Sigmoid colon (tissue), 7 donors: ENCODE data around the gene HS3ST3B1. TPM values are rescaled to one million over a fixed set of nuclear protein-coding genes. Genes with fewer than 3 reads are reported as not detected.

Source experiments
- DNase-seq: peaks from one replicate; pipeline ENCODE4 v3.0.0-alpha.2; 2019
- H3K27ac ChIP-seq, 4 donors: fragments of 200-600 bp; sonication (generic); one replicate each; pipeline ENCODE4 v1.5.1; 2016 to 2019; ENCODE audit warnings: mild to moderate bottlenecking in 1 of 4
- H3K27me3 ChIP-seq, 3 donors: fragments of 200-600 bp; sonication (generic); one replicate each; pipeline ENCODE4 v1.5.1; 2019; ENCODE audit warnings: mild to moderate bottlenecking in 1 of 3
- H3K36me3 ChIP-seq, 4 donors: fragments of 200-600 bp; sonication (generic); one replicate each; pipeline ENCODE4 v1.5.1; 2016 to 2019
- H3K4me1 ChIP-seq, 4 donors: fragments of 200-600 bp; sonication (generic); one replicate each; pipeline ENCODE4 v1.5.1; 2017 to 2019
- H3K4me3 ChIP-seq, 4 donors: fragments of 200-600 bp; sonication (generic); one replicate each; pipeline ENCODE4 v1.5.1; 2017 to 2019; ENCODE audit warnings: mild to moderate bottlenecking in 2 of 4, moderate library complexity in 1 of 4
- H3K9me3 ChIP-seq, 4 donors: fragments of 200-600 bp in 3 of 4; sonication (generic) in 3 of 4; one replicate each; pipeline versions ENCODE4 v1.5.1 to v1.6.1; 2013 to 2019
- EP300 ChIP-seq, 4 donors: sonication (generic); formaldehyde crosslinking; IDR thresholded peaks; one replicate each; pipeline ENCODE4 v1.6.1; 2017; ENCODE audit warnings: antibody characterized with exemption in 4 of 4
- POLR2A ChIP-seq, 2 donors: fragments of 450-650 bp; IDR thresholded peaks; one replicate each; pipeline ENCODE4 v1.6.1; 2016; ENCODE audit warnings: antibody characterized with exemption in 2 of 2, mild to moderate bottlenecking in 2 of 2, moderate library complexity in 2 of 2
- POLR2AphosphoS5 ChIP-seq, 4 donors: sonication (generic); formaldehyde crosslinking; IDR thresholded peaks; one replicate each; pipeline ENCODE4 v1.6.1; 2017; ENCODE audit warnings: antibody characterized with exemption in 4 of 4
- WGBS, 2 donors: extraction: QIAGEN DNeasy Blood & Tissue Kit; methylation state at CpG; one replicate each; pipeline ENCODE4 v1.1.7; 2013; 5-methylcytosine and 5-hydroxymethylcytosine counted together
- intact Hi-C: fragments of 100-400 bp; cut with DNase I; formaldehyde crosslinking; loops from one replicate; pipeline ENCODE4 v1.15.1; 2023
- polyA plus RNA-seq, 3 donors: library from polyadenylated mRNA; stranded (reverse); fragments of 200-250 nt; gene quantifications; one replicate each; pipeline ENCODE4 v1.2.3, GENCODE V29; 2013
- total RNA-seq, 4 donors: library from RNA; depleted of rRNA; stranded (reverse); fragments of >200 nt; gene quantifications; one replicate each; pipeline ENCODE4 v1.1.0, GENCODE V29; 2016
- TF ChIP-seq, protein P1 (sequence below), 4 experiments: fragments of 450-650 bp in 3 of 4; fragments of 200-600 bp in 1 of 4; IDR thresholded peaks; one replicate each; pipeline ENCODE4 v1.5.1; 2016 to 2019; ENCODE audit warnings: antibody characterized with exemption in 4 of 4, mild to moderate bottlenecking in 3 of 4, moderate library complexity in 2 of 4
- donor health status: healthy with polysubstance abuse.
- donor health status: Bipolar disorder and iron deficiency.
- donor health status: healthy.

Gene HS3ST3B1
- total and polyA plus RNA-seq, 7 donors: 0.46 to 3.0 (median 1.1) TPM

DNA sequence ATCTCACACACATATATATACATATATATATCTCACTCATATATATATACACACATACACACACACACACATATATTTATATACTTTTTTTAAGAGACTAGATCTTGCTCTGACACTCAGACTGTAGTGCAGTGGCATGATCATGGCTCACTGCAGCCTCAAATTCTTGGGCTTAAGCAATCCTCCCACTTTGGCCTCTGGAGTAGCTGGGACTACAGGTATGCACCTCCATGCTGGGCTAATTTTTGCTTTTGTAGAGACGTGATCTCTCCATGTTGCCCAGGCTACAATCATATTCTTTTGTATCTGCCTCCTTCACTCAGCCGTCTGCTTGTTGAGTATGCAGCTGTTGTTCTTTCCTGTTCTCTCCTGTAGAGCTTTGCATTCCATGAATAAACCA is 60.6 kb downstream of the HS3ST3B1 start:
- Histone ChIP-seq H3K4me3 (no peak overlapping the region), H3K27ac (no peak overlapping the region), H3K27me3 (no peaks in the 10 kb centered on the region), H3K36me3 (no peaks in the 10 kb centered on the region), H3K9me3 (no peaks in the 10 kb centered on the region), H3K4me1 (no peaks in the 10 kb centered on the region)
- TF ChIP-seq EP300 (IDR thresholded peaks at IDR 0.05) (no peak), POLR2A (IDR thresholded peaks at IDR 0.05) (no peak), POLR2AphosphoS5 (IDR thresholded peaks at IDR 0.05) (no peak)
- TF ChIP-seq, protein P1, sequence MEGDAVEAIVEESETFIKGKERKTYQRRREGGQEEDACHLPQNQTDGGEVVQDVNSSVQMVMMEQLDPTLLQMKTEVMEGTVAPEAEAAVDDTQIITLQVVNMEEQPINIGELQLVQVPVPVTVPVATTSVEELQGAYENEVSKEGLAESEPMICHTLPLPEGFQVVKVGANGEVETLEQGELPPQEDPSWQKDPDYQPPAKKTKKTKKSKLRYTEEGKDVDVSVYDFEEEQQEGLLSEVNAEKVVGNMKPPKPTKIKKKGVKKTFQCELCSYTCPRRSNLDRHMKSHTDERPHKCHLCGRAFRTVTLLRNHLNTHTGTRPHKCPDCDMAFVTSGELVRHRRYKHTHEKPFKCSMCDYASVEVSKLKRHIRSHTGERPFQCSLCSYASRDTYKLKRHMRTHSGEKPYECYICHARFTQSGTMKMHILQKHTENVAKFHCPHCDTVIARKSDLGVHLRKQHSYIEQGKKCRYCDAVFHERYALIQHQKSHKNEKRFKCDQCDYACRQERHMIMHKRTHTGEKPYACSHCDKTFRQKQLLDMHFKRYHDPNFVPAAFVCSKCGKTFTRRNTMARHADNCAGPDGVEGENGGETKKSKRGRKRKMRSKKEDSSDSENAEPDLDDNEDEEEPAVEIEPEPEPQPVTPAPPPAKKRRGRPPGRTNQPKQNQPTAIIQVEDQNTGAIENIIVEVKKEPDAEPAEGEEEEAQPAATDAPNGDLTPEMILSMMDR (IDR thresholded peaks at IDR 0.05): no peak
- intact Hi-C loops: no loop called here
- 71 to 88% methylated on average over 2 of the region's 2 CpGs for WGBS, 2 donors
- DNase-seq: no peak

DNA sequence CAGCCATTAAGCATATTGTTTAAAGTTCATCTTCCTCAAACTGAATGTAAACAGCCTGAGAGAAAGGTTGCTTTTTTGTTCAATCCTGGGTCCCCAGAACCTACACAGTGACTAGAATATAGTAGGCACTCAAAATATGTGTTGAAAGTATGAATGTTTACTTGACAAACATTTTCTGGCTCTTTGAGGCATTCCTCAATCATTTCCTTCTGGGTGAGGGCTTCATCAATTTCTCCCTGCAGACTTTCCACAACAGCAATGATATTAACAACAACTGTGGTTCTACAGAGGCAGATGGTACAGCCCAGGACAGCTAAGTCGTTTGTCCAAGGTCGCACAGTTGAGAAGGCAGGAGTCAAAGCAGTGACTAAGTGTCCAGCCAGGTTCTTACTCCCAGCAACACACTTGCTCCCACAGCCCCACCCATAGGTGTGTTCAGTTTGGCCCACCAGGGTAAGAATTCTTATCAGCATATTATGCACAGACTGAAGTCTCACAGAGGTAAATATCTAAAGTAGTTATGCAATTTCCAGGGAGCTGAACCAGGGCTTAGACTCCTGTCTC is 61.1 kb downstream of the HS3ST3B1 start:
- no peak for TF ChIP-seq POLR2A (IDR thresholded peaks at IDR 0.05)
- no peak for TF ChIP-seq POLR2AphosphoS5 (IDR thresholded peaks at IDR 0.05)
- Histone ChIP-seq H3K9me3 (no peaks in the 10 kb centered on the region), H3K4me1 (no peaks in the 10 kb centered on the region), H3K27ac (no peak overlapping the region), H3K4me3 (no peak overlapping the region), H3K36me3 (no peaks in the 10 kb centered on the region), H3K27me3 (no peaks in the 10 kb centered on the region)
- DNase-seq: no peak
- 27 to 70% methylated on average over 2 of the region's 2 CpGs for WGBS, 2 donors
- intact Hi-C loops: no loop called here

DNA sequence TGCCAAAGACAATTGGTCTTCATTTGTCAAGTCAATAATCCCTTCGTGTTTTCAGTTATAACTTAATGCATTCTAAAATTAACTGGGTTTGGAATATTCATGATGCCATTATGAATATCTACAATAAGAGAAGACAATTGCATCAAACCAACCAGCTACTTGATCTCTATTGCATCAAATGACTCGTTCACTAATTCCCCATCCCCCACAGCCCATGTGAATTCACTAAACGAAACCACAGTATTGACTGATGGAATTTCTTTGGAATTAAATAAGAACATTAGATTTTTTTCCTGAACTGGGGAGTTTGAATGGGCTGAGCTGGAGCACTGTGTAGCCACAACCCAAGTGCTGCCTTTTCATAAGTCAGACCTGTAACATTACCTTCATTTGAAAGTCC is 65.3 kb downstream of the HS3ST3B1 start:
- no peak for DNase-seq
- Histone ChIP-seq H3K27ac (no peak overlapping the region), H3K36me3 (no peaks in the 10 kb centered on the region), H3K4me1 (no peaks in the 10 kb centered on the region), H3K4me3 (no peak overlapping the region), H3K9me3 (no peaks in the 10 kb centered on the region), H3K27me3 (no peaks in the 10 kb centered on the region)
- WGBS, 2 donors: 64 to 74% methylated on average over 3 of the region's 3 CpGs
- intact Hi-C loops: no loop called here
- TF ChIP-seq POLR2A (IDR thresholded peaks at IDR 0.05) (no peak), POLR2AphosphoS5 (IDR thresholded peaks at IDR 0.05) (no peak), EP300 (IDR thresholded peaks at IDR 0.05) (no peak)

DNA sequence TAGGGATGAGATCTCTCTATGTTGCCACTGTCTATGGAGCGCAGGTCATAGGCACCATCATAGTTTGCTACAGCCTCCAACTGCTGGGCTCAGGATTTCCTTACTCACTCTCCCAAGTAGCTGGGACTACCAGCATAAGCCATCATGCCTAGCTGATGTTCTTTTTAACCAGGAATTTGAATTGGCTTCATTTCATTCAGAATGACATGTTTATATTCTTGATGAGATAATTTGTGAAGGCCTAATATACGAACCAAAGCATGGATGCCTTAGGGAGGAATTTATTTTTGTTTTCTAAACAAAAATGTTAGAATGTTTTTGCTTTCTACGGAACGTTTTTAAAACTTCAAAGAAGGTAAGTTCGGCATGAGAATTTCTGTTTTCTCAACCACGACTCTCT is 71.6 kb downstream of the HS3ST3B1 start:
- intact Hi-C loops: no loop called here
- no peaks in the 10 kb centered on the region for H3K4me1 ChIP-seq
- no peaks in the 10 kb centered on the region for H3K36me3 ChIP-seq
- no peaks in the 10 kb centered on the region for H3K27me3 ChIP-seq
- WGBS, 2 donors: 62 to 68% methylated on average over 6 of the region's 6 CpGs
- TF ChIP-seq EP300 (IDR thresholded peaks at IDR 0.05) (no peak), POLR2AphosphoS5 (IDR thresholded peaks at IDR 0.05) (no peak), POLR2A (IDR thresholded peaks at IDR 0.05) (no peak)
- TF ChIP-seq, protein P1 (IDR thresholded peaks at IDR 0.05): no peak
- DNase-seq: no peak
- no peak overlapping the region for H3K4me3 ChIP-seq
- H3K27ac ChIP-seq: no peak overlapping the region
- no peaks in the 10 kb centered on the region for H3K9me3 ChIP-seq

DNA sequence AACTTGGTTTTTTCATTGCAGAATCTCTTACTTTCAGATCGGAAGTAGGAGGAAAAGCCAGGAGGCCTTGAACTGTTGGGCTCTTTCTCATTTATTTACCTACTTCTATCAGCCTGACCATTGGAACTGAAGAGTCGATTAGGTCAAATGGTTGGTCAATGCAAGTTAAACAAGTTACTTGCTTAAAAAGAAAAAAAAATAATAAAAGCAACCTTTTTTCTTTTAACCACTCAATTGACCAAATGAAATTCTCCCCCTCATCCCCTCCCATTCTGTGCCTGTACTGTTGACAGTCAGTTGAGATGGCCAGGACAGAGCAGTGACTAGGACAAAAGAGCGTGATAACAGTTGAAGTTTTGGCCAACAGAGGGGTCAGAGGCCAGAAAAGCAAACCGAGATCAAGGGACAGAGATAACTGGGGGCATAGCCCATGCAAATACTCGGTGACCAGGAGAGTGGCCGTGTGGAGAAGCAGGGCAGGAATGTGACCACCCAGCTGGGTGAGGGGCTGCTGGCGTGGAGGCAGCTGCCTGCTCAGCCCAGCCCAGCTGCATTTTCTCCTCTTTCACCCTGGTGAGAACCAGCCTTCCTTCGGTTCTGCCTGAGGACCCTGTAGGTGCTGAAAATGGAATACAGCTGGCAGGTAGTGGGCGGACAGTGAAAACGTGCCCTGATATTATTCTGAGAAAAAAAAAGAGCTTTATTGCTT is 72.2 kb downstream of the HS3ST3B1 start:
- 42 to 65% methylated on average over 10 of the region's 10 CpGs for WGBS, 2 donors
- H3K27me3 ChIP-seq: no peaks in the 10 kb centered on the region
- H3K36me3 ChIP-seq: no peaks in the 10 kb centered on the region
- DNase-seq: no peak
- H3K27ac ChIP-seq: no peak overlapping the region
- H3K9me3 ChIP-seq: no peaks in the 10 kb centered on the region
- intact Hi-C loops: no loop called here
- no peaks in the 10 kb centered on the region for H3K4me1 ChIP-seq
- no peak overlapping the region for H3K4me3 ChIP-seq
- no peak for TF ChIP-seq POLR2AphosphoS5 (IDR thresholded peaks at IDR 0.05)
- no peak for TF ChIP-seq POLR2A (IDR thresholded peaks at IDR 0.05)
- TF ChIP-seq, protein P1 (IDR thresholded peaks at IDR 0.05): no peak
- no peak for TF ChIP-seq EP300 (IDR thresholded peaks at IDR 0.05)
